PC-9 (cell line): Measurements from ENCODE around the gene KANK2.

Source experiments
- CTCF ChIP-seq: fragments of 200-600 bp; sonication (generic); conservative IDR thresholded peaks from 2 replicates; pipeline ENCODE4 v1.6.1; 2017; ENCODE audit warnings: mixed run types, antibody characterized with exemption, mild to moderate bottlenecking, moderate library complexity
- EZH2 ChIP-seq: fragments of 200-600 bp; sonication (generic); IDR thresholded peaks from 2 replicates; pipeline ENCODE4 v1.8.0; 2017; ENCODE audit warnings: antibody characterized with exemption, low read depth

DNA sequence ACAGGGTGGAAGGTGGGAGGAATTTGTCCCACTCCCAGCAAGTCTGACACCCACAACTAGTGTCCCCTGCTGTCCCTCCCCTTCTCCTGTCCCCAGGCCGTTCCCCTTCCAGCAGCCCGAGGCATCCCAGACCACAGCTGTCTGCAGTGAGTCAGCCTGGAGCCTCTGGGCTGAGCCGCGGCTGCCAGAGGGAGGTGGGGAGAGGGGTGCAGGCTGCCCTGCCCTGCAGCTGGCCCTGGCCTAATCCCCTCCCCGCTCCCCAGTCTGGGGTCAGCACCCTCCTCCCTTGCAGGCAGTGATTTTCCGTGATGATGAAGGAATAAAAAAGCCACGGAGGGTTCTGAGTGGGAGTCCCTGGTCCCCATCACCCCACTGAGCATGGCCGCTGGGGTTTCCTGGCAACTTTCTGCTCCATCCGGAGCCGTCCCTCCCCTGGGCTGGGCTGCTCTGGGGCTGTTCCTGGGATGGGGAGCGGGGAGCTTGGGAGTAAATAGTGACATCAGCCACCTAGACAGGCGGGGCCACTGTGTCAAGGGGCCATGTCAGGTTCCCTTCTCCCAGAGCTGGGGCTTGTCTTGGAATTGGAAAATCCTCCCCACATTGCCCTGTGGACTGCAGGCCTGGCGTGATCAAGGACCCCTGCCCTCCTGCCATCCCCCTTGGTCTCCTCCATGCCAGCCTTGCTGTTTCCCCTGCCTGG is 58.6 kb downstream of the KANK2 start:
- TF ChIP-seq CTCF (no peak), EZH2 (no peak)
